HG03108 (cell line): ENCODE data around the gene CERS4.
A peak's percentile ranks its signal among the peaks of the same experiment; 100 is the strongest.
"Not testable (repeated sequence)": the region's sequence is repeated elsewhere in the genome, so short reads cannot be mapped to it uniquely, and the experiment has no call there.

Experiments used
- ATAC-seq: cut with Tn5 transposase; IDR thresholded peaks from one replicate; pipeline ENCODE4 v1.9.1; 2021; ENCODE audit warnings: moderate library complexity; ENCODE audit not compliant: unreplicated experiment

Gene CERS4

GRCh38 chr19:8209462-8210378 is 550 bp downstream of the CERS4 start:
- ATAC-seq: peak; percentile 60

- ATAC-seq: no peak
Measured at GRCh38 chr19:8210421-8211101, 1.4 kb downstream of the CERS4 start.

- no peak for ATAC-seq
Measured at GRCh38 chr19:8212212-8212611, 3.0 kb downstream of the CERS4 start.

- ATAC-seq: no peak
Measured at GRCh38 chr19:8212916-8213315, 3.7 kb downstream of the CERS4 start.

- ATAC-seq: no peak
Measured at GRCh38 chr19:8213827-8214672, 4.9 kb downstream of the CERS4 start.

- no peak for ATAC-seq
Measured at GRCh38 chr19:8214802-8215201, 5.6 kb downstream of the CERS4 start.

- ATAC-seq: no peak
Measured at GRCh38 chr19:8215783-8216182, 6.6 kb downstream of the CERS4 start.

- no peak for ATAC-seq
Measured at GRCh38 chr19:8216357-8216756, 7.2 kb downstream of the CERS4 start.

- ATAC-seq: not testable (repeated sequence)
Measured at GRCh38 chr19:8218127-8218526, 9.0 kb downstream of the CERS4 start.

- ATAC-seq: no peak
Measured at GRCh38 chr19:8220481-8220880, 11.3 kb downstream of the CERS4 start.

GRCh38 chr19:8221161-8221560 is 12.0 kb downstream of the CERS4 start:
- ATAC-seq: no peak

GRCh38 chr19:8223442-8223841 is 14.3 kb downstream of the CERS4 start:
- ATAC-seq: not testable (repeated sequence)

- no peak for ATAC-seq
Measured at GRCh38 chr19:8224394-8225145, 15.4 kb downstream of the CERS4 start.

- ATAC-seq: no peak
Measured at GRCh38 chr19:8231073-8231604, 22.0 kb downstream of the CERS4 start.

GRCh38 chr19:8233370-8233769 is 24.2 kb downstream of the CERS4 start:
- no peak for ATAC-seq

GRCh38 chr19:8237026-8237425 is 27.9 kb downstream of the CERS4 start:
- ATAC-seq: no peak

GRCh38 chr19:8238251-8238650 is 29.1 kb downstream of the CERS4 start:
- no peak for ATAC-seq

GRCh38 chr19:8239528-8240273 is 30.5 kb downstream of the CERS4 start:
- ATAC-seq: no peak
